Hematopoietic multipotent progenitor cell treated with erythropoietin and hydrocortisone succinate and interleukin-3 and kit ligand, for 4 days (in vitro differentiated cells): ENCODE measurements around the gene NUP42.
"Not testable (repeated sequence)": the region's sequence is repeated elsewhere in the genome, so short reads cannot be mapped to it uniquely, and the experiment has no call there.

Experiments
- DNase-seq: peaks from one replicate; pipeline ENCODE4 v3.0.0-alpha.2; 2015

NUP42 gene

GRCh38 chr7:23205577-23205908 lies 23.7 kb downstream of the NUP42 start:
- no peak for DNase-seq

DNA sequence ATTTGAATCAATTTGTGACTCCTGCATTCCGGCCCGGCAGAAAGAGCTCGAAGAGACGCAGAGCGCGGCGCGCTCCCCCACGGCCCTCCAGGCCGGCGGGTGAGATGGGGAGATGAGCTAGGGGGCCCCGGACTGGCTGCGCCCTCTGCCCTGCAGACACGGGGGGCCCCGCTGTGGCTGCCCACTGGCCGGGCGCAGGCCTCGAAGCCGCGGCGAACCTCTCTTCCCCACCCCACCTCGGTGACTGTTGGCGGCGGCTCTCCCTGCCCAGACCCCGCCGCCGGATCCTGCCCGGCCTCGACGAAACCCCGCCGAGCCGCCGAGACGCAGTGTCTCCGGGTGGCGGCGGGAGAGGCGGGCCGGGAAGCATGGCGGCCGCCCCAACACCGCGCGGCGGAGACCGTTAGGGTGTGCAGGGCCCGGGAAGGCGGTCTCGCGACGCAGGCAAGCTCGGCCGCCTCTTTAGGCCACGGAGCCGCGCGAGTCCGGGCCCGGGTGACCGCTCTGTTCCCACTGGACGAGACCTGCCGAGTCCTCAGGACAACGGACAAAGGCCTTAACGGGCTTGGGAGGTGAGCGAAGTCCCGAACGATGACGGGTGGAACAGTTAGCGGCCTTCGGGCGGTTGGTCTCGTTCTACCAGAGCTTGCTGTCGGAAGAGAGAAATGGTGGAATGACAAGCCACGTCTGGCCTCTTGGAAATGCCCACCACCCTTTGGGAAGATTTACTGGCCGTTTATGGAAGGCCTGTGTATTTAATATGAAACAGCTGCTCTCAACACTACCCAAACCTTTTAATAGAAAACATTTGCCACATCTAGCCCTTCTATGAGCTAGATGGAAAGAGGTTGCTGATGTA lies 24.3 kb downstream of the NUP42 start:
- DNase-seq, result peak; percentile 44

DNA sequence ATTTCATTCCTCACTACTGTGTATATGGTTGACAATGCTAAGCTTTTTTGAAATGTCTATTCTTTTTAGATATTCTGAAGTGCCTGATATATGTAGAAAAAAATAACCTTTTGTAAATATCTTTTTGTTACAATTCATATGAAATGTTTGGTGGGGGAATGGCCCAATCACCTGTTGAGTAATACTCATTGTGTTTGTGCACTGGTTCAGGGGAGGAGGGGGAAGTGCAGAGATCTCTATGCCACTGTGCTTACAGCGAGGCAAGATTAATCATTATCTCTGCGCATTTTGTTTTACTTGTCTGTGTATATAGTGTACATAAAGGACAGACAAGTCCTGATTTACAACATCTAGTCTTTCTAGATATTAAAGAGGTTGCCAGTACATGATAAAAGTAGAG lies 25.2 kb downstream of the NUP42 start:
- peak; percentile 51 for DNase-seq

DNA sequence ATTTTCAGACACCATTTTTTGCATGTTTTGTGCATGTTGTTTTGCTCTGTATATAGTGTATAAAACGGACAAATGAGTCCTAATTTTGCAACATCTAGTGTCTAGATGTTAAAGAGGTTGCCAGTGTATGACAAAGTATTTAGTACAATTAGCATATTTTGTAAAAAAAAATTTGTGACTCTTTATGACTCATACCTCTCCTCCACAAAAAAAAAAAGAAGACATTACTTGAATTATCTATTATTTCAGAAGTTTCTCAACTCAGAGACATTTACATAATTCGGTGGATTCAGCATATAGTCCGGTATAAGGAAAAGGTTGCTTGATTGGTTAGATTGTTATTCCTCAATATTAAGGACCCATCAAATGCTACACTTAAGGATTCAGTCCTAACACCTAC lies 26.0 kb downstream of the NUP42 start:
- no peak for DNase-seq

DNA sequence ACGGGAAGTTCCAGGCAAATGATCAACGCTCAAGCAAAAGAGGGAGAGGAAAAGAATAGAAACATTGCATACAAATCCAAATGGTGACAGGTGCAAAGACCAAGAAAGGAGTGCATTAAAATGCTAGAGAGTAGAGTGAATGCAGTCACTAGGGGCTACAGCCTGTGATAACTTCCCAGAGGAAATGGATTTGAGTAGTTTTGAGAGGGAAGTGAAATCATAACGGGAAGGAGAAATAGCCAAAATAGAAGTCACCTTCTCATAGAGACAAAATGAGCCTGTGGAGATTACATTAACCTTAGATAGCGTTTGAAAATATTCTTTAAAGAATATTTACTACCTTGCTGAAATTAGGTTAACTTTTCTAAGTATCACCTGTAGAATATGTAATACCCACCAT lies 26.5 kb downstream of the NUP42 start:
- DNase-seq, result no peak

DNA sequence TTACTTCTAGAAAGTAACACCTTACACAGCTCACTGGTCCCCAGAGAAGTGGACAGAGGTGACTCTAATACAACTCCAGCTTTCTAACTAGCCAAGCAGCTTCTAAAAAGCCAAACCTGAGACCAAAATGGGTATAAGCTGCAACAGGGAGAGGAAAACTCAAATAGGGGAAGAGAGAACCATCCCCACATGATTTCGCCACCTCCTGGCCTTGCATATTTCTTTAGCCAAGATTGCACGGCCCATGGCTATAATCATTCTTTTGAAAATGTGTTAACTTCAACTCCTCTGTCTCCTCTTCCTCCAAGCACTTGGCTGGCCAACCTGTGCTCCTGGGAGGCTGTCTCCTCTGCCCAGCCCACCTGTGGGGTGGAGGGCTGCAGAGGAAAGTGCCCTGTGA lies 28.7 kb downstream of the NUP42 start:
- DNase-seq, result peak; percentile 25

DNA sequence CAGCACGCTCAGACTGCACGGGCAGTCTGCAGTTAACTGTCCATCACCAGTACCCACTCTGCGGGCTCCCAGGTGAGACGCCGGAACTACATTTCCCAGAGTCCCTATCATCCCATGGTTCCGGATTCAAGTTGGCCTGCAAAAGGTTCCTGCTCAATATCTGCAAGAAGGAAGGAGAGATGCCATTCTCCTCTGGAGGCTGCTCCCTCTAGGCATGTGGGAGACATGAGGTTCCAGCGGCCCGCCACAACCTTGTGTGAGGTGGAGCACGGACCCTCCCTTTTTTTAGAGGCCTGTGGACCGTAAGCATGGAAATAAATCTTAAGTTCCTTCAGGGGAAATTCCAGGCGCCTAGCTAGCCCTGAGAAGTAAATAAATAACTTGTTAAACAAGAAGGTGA lies 29.7 kb downstream of the NUP42 start:
- DNase-seq, result no peak

GRCh38 chr7:23212395-23212794 lies 30.5 kb downstream of the NUP42 start:
- DNase-seq, result no peak

DNA sequence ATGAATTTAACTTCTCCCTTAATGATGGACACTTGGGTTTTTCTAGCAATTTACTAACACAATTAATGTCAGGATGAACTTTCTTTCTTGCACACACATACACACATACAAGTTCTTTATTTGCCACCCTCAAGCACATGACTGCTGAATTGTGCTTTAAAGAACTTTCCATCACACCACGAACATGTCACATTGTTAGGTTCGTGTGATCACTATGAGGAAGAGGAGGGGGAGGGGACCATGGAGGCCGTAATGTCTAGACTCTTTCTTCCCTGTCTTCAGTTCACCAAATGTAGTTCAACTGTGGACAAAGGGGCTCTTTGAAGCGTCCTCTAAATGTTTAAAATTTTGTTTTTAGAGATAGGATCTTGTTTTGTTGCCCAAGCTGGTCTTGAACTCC lies 31.0 kb downstream of the NUP42 start:
- no peak for DNase-seq

DNA sequence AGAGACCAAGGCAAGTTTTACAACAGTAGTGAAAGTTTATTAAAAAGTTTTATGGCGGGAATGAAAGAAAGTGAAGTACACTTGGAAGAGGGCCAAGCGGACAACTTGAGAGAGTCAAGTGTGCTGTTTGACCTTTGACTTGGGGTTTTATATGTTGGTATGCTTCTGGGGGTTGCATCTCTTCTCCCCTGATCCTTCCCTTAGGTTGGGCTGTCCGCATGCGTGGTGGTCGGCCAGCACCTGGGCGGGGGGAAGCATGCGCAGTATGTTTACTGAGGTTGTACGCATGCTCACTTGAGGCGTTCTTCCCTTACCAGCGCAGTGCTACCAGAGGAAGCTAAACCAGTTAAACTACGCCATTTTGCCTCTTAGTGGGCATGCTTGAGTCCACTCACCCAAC lies 31.9 kb downstream of the NUP42 start:
- no peak for DNase-seq

- no peak for DNase-seq
Measured at GRCh38 chr7:23214423-23214822, 32.6 kb downstream of the NUP42 start.

DNA sequence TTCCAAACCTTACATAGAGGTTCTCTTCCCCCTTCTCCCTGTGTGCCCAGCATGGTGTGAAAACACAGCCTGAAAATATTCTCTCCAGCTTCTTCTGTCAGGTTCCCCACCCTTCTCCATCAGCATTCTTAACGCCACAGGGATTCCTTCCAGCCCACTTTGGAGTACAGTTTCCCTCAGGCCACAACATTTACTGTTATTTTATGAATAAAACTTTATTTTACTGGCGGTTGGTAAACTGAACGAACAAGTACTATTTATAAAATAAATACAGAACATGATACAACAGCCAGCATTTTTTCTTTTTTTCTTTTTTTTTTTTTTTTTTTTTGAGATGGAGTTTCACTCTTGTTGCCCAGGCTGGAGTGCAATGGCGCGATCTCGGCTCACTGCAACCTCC lies 33.1 kb downstream of the NUP42 start:
- no peak for DNase-seq

DNA sequence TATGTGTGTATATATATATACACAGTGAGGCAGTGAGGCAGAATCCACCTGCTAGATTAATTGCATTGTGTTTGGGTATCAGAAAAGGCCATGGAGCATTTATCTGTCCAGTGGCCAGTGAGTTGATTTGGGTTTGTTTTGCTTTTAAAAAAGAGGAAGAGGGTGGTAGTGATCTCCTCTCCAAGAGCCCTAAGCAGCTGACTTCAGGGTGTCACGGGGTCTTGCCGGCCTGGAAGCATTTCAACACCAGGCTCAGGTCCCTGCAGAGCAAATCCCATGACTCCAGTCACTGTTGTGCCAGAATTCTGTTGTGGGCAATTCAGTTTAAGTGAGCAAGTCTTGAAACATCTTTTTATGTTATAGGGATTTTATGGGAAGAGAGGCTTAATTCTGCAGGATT lies 34.2 kb downstream of the NUP42 start:
- peak; percentile 70 for DNase-seq

GRCh38 chr7:23218196-23218595 lies 36.3 kb downstream of the NUP42 start:
- no peak for DNase-seq

- DNase-seq, result no peak
Measured at GRCh38 chr7:23220690-23221305, 39.0 kb downstream of the NUP42 start.

GRCh38 chr7:23222439-23223030 lies 40.7 kb downstream of the NUP42 start:
- DNase-seq, result no peak

GRCh38 chr7:23224364-23224763 lies 42.5 kb downstream of the NUP42 start:
- DNase-seq, result not testable (repeated sequence)

DNA sequence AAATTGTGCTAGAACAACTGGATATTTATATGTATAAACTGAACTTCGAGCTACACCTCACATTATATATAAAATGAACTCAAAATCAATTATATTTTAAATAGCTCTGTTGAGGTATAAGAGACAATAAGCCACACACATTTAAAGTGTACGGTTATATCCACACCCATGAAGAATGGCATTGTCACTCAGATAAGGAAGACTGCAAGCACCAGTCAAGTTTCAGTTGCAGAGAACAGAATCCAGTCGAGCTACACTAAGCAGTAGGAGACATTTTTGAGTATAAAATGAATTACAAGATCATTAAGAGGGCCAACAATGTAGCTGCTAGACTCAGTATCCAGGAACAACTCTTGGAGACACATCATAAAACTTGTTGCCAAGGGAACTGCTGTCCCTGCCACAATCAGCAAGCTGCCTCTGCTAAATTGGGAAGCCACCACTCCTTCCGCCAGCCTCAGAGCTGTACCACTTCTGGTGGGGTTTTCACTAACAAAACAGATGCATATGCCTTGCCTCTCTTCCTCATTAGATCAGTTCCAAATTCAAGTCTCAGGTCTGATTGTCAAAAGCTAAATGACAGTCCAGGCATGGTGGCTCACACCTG lies 45.1 kb downstream of the NUP42 start:
- peak; percentile 35 for DNase-seq

GRCh38 chr7:23228412-23228811 lies 46.6 kb downstream of the NUP42 start:
- DNase-seq, result no peak

DNA sequence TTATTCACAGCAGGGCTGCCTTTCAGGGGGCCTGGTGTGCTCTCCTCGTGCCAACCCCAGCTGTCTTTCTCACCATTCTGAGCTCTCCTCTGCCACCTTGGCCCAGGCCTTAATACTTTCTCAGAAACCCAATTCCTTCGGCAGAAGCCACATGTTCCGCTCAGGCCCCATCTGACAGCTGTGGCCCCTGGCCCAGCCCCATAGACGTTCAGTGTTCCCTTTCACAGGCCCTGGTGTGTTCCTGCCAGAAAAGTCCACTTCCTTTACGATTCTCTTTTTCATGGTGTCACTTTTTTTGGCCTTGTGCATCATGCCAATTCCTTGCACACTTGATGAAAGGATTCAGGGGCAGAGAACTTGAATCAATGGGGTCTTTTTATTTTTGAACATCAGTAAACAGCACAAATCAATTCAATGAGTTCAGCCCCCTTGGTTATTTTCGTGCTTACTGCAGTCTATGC lies 48.8 kb downstream of the NUP42 start:
- DNase-seq, result no peak

DNA sequence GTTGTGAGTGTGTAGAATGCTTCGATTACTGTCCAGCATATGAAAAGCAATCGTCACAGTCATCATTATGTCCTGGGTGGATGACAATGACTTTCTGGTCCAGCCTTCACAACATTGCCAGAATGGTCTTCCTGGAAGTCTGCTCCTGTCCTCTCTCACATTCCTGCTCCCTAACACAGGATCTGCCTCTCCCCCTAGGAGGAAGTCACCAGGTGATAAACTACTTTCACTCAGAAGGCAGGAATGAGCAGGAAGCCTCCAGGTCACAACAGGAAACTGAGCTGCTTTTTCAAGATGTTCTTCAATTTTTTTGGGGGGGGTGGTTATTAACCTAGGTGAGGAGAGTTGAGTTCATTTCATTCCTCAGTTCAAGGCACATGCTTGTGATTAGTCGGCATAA lies 51.1 kb downstream of the NUP42 start:
- no peak for DNase-seq

- DNase-seq, result no peak
Measured at GRCh38 chr7:23234569-23235296, 52.9 kb downstream of the NUP42 start.

DNA sequence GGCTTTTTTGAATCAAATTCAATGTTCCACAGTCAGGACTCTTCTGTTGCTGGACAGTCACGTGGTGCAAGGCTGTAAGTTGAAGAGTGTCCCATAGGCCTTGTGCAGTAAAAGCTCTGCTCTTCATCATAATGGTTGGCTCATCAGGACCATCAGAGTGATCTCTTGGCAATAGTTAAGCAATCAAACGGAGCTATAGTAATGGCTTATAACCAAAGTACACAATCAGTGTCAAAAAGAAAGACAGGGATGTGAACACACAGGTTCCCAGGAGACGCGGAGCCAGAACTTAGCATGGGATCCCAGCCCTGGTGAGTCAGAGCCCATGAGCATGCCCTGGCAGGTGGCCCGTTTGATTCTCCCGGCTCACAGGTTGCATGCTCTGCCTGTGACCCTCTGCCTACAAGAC lies 54.0 kb downstream of the NUP42 start:
- DNase-seq, result no peak
